Stomach (tissue), 9 donors: ENCODE data around the gene TEAD1. TPM values are rescaled to one million over a fixed set of nuclear protein-coding genes. Genes with fewer than 3 reads are reported as not detected.

Source experiments
- DNase-seq, 2 donors: peaks; one replicate each; pipeline versions ENCODE4 v3.0.0 to v3.0.0-alpha.2; 2013 to 2019
- H3K27ac ChIP-seq, 5 donors: fragments of 200-600 bp in 4 of 5; sonication (generic) in 4 of 5; one replicate each; pipeline ENCODE4 v1.5.1; 2013 to 2019; ENCODE audit warnings: mild to moderate bottlenecking in 1 of 5, moderate library complexity in 1 of 5
- H3K27me3 ChIP-seq, 3 donors: fragments of 200-600 bp; sonication (generic); one replicate each; pipeline ENCODE4 v1.5.1; 2017 to 2019; ENCODE audit warnings: mixed run types in 1 of 3
- H3K36me3 ChIP-seq, 4 donors: fragments of 200-600 bp; sonication (generic); 1 replicate in 3 of 4; 2 replicates in 1 of 4; pipeline ENCODE4 v1.5.1; 2016 to 2019
- H3K4me1 ChIP-seq, 4 donors: fragments of 200-600 bp; sonication (generic); one replicate each; pipeline ENCODE4 v1.5.1; 2016 to 2019
- H3K4me3 ChIP-seq, 4 donors: fragments of 200-600 bp; sonication (generic) in 3 of 4; one replicate each; pipeline ENCODE4 v1.5.1; 2016 to 2019; ENCODE audit warnings: mild to moderate bottlenecking in 1 of 4
- H3K9me3 ChIP-seq, 4 donors: fragments of 200-600 bp; sonication (generic); one replicate each; pipeline ENCODE4 v1.5.1; 2016 to 2019
- CTCF ChIP-seq, 7 experiments: fragments of 450-650 bp in 4 of 7; fragments of 200-600 bp in 3 of 7; sonication (generic) in 3 of 7; IDR thresholded peaks; one replicate each; pipeline ENCODE4 v1.5.1; 2016 to 2019; ENCODE audit warnings: antibody characterized with exemption in 7 of 7, control low read depth in 2 of 7, mild to moderate bottlenecking in 1 of 7
- EP300 ChIP-seq: sonication (generic); formaldehyde crosslinking; IDR thresholded peaks from one replicate; pipeline ENCODE4 v1.6.1; 2017; ENCODE audit warnings: antibody characterized with exemption
- POLR2A ChIP-seq, 4 donors: fragments of 450-650 bp; IDR thresholded peaks; one replicate each; pipeline ENCODE4 v1.6.1; 2016; ENCODE audit warnings: antibody characterized with exemption in 4 of 4, control low read depth in 2 of 4, mild to moderate bottlenecking in 1 of 4, moderate library complexity in 1 of 4
- POLR2AphosphoS5 ChIP-seq, 3 donors: sonication (generic); formaldehyde crosslinking; IDR thresholded peaks; one replicate each; pipeline ENCODE4 v1.6.1; 2016; ENCODE audit warnings: antibody characterized with exemption in 3 of 3
- WGBS, 5 donors: extraction: QIAGEN DNeasy Blood & Tissue Kit in 3 of 5; methylation state at CpG; one replicate each; pipeline versions ENCODE4 v1.1.5 to v1.1.7; 2013 to 2018; 5-methylcytosine and 5-hydroxymethylcytosine counted together
- intact Hi-C: fragments of 100-400 bp; cut with DNase I; formaldehyde crosslinking; loops from one replicate; pipeline ENCODE4 v1.15.1; 2023; ENCODE audit warnings: low total_unique reads
- polyA plus RNA-seq, 3 donors: library from polyadenylated mRNA; stranded (reverse); fragments of 200-250 nt; gene quantifications; one replicate each; pipeline ENCODE4 v1.2.3, GENCODE V29; 2013
- total RNA-seq, 5 donors: library from RNA; depleted of rRNA; stranded (reverse); fragments of >200 nt; gene quantifications; one replicate each; pipeline versions ENCODE4 v1.1.0 to v1.2.3, GENCODE V29; 2014 to 2016
- donor health status: healthy with polysubstance abuse.
- donor health status: Bipolar disorder and iron deficiency.
- donor health status: healthy.

TEAD1 gene
- total and polyA plus RNA-seq, 8 donors: 4.9 to 133 (median 65.2) TPM

GRCh38 chr11:12897390-12897789 lies 223.2 kb downstream of the TEAD1 start:
- Histone ChIP-seq H3K27ac (peak overlapping the region in 1 of 5 donors; percentile 66), H3K4me3 (no peak overlapping the region), H3K27me3 (no peaks in the 10 kb centered on the region), H3K36me3 (peaks cover 6 to 27% (median 16%) of the 10 kb centered on the region in 4 donors), H3K9me3 (no peaks in the 10 kb centered on the region), H3K4me1 (peaks cover 0 to 46% (median 21%) of the 10 kb centered on the region in 4 donors)
- DNase-seq: no peak
- intact Hi-C loops: loop anchor here (10.0 kb wide), 1 partner anchor 233 kb away; no protein-coding TSS in a partner anchor
- no peak for TF ChIP-seq EP300
- no peak for TF ChIP-seq CTCF (IDR thresholded peaks at IDR 0.05)
- TF ChIP-seq POLR2AphosphoS5 (IDR thresholded peaks at IDR 0.05): no peak

- no peak for TF ChIP-seq EP300
- no peak for TF ChIP-seq POLR2AphosphoS5 (IDR thresholded peaks at IDR 0.05)
- TF ChIP-seq CTCF (IDR thresholded peaks at IDR 0.05): no peak
- no peak for TF ChIP-seq POLR2A (IDR thresholded peaks at IDR 0.05)
- intact Hi-C loops: loop anchor here (10.0 kb wide), 1 partner anchor 233 kb away; no protein-coding TSS in a partner anchor
- Histone ChIP-seq H3K4me1 (peaks cover 0 to 42% (median 20%) of the 10 kb centered on the region in 4 donors), H3K36me3 (peaks cover 8 to 32% (median 21%) of the 10 kb centered on the region in 4 donors), H3K27ac (peak overlapping the region in 1 of 5 donors; percentile 66), H3K4me3 (no peak overlapping the region), H3K27me3 (no peaks in the 10 kb centered on the region), H3K9me3 (no peaks in the 10 kb centered on the region)
- DNase-seq: no peak
- WGBS, 5 donors: 67 to 76% (median 70%) methylated on average over 3 of the region's 3 CpGs
Measured at GRCh38 chr11:12897867-12898266, 223.6 kb downstream of the TEAD1 start.

- H3K36me3 ChIP-seq: peaks cover 8 to 28% (median 25%) of the 10 kb centered on the region in 4 donors
- peak in 1 of 2 donors; percentile 61 for DNase-seq
- no peak overlapping the region for H3K4me3 ChIP-seq
- peaks cover 0 to 29% (median 16%) of the 10 kb centered on the region in 4 donors for H3K4me1 ChIP-seq
- intact Hi-C loops: no loop called here
- no peaks in the 10 kb centered on the region for H3K9me3 ChIP-seq
- no peaks in the 10 kb centered on the region for H3K27me3 ChIP-seq
- TF ChIP-seq POLR2AphosphoS5 (IDR thresholded peaks at IDR 0.05) (peak in 1 of 3 donors; percentile 43), CTCF (IDR thresholded peaks at IDR 0.05) (no peak)
- no peak overlapping the region for H3K27ac ChIP-seq
- 48 to 85% (median 72%) methylated on average over 2 of the region's 2 CpGs for WGBS, 5 donors
Measured at GRCh38 chr11:12900496-12900895, 226.3 kb downstream of the TEAD1 start.

- WGBS, 5 donors: 81 to 95% (median 93%) methylated on average over 1 of the region's 1 CpG
- no peak overlapping the region for H3K4me3 ChIP-seq
- DNase-seq: no peak
- H3K4me1 ChIP-seq: peaks cover 0 to 29% (median 16%) of the 10 kb centered on the region in 4 donors
- H3K36me3 ChIP-seq: peaks cover 8 to 27% (median 22%) of the 10 kb centered on the region in 4 donors
- no peaks in the 10 kb centered on the region for H3K27me3 ChIP-seq
- intact Hi-C loops: no loop called here
- TF ChIP-seq CTCF (IDR thresholded peaks at IDR 0.05): no peak
- no peak for TF ChIP-seq EP300
- no peak for TF ChIP-seq POLR2A (IDR thresholded peaks at IDR 0.05)
- TF ChIP-seq POLR2AphosphoS5 (IDR thresholded peaks at IDR 0.05): no peak
- no peak overlapping the region for H3K27ac ChIP-seq
- H3K9me3 ChIP-seq: no peaks in the 10 kb centered on the region
Measured at GRCh38 chr11:12901272-12901671, 227.1 kb downstream of the TEAD1 start.
